Left lung (tissue), 10 donors: ENCODE data around the gene DLG4. TPM values are rescaled to one million over a fixed set of nuclear protein-coding genes. Genes with fewer than 3 reads are reported as not detected.

Experiments used
- ATAC-seq: fragments of 200-7000 bp; cut with Tn5 transposase; one replicate; pipeline ENCODE4 v1.9.1; 2020; ENCODE audit warnings: moderate library complexity
- DNase-seq, 4 donors: peaks; one replicate each; pipeline ENCODE4 v3.0.0-alpha.2; 2013 to 2020
- H3K27ac ChIP-seq, 2 donors: fragments of 200-600 bp; sonication (generic) in 1 of 2; one replicate each; pipeline versions ENCODE4 v1.5.0 to v1.8.0; 2020 to 2021
- H3K27me3 ChIP-seq, 2 donors: fragments of 200-600 bp; sonication (generic) in 1 of 2; one replicate each; pipeline versions ENCODE4 v1.5.0 to v1.8.0; 2020 to 2021
- H3K36me3 ChIP-seq, 2 donors: fragments of 200-600 bp; sonication (generic) in 1 of 2; one replicate each; pipeline versions ENCODE4 v1.5.0 to v1.8.0; 2020 to 2021
- H3K4me1 ChIP-seq, 2 donors: fragments of 200-600 bp; one replicate each; pipeline ENCODE4 v1.8.0; 2021
- H3K4me3 ChIP-seq, 2 donors: fragments of 200-600 bp; sonication (generic) in 1 of 2; one replicate each; pipeline versions ENCODE4 v1.5.0 to v1.8.0; 2020 to 2021; ENCODE audit warnings: mild to moderate bottlenecking in 1 of 2
- H3K9me3 ChIP-seq, 2 donors: fragments of 200-600 bp; sonication (generic) in 1 of 2; one replicate each; pipeline versions ENCODE4 v1.5.0 to v1.8.0; 2020 to 2021
- CTCF ChIP-seq, 2 donors: fragments of 200-600 bp; sonication (generic) in 1 of 2; IDR thresholded peaks; one replicate each; pipeline versions ENCODE4 v1.5.0 to v1.8.0; 2021; ENCODE audit warnings: antibody characterized with exemption in 2 of 2
- intact Hi-C, 2 donors: fragments of 100-400 bp; cut with DNase I; formaldehyde crosslinking; loops; one replicate each; pipeline versions ENCODE4 v1.11.2 to v1.14.2; 2022
- polyA plus RNA-seq, 6 donors: library from polyadenylated mRNA; unstranded; fragments of 120-200 nt; gene quantifications; one replicate each; pipeline ENCODE4 v1.2.1, GENCODE V29; 2013; ENCODE audit not compliant: insufficient read length in 6 of 6
- total RNA-seq, 2 donors: library from RNA; stranded (reverse); fragmentation: NEBNext Ultra II Directional; extraction: Animal tissue kit (Norgen Biotek cat#: 25700); gene quantifications; one replicate each; pipeline ENCODE4 v1.2.1, GENCODE V29; 2021
- donor health status: DM: no; HTN: yes; CAD: no.
- donor health status: DM: no; HTN: no; CAD: no.

DLG4 gene
- total and polyA plus RNA-seq, 8 donors, result 25.9 to 60.0 (median 45.1) TPM

GRCh38 chr17:7205561-7205960 is 14.1 kb downstream of the DLG4 start:
- Histone ChIP-seq H3K4me1 (peaks cover 0 to 11% of the 10 kb centered on the region in 2 donors), H3K9me3 (no peaks in the 10 kb centered on the region), H3K27me3 (no peaks in the 10 kb centered on the region), H3K4me3 (peak overlapping the region; percentile 43 to 53), H3K27ac (peak overlapping the region in 1 of 2 donors; percentile 41), H3K36me3 (peaks cover 0 to 29% of the 10 kb centered on the region in 2 donors)
- TF ChIP-seq CTCF (IDR thresholded peaks at IDR 0.05), result no peak
- intact Hi-C loops, result no loop called here
- ATAC-seq (no peak), DNase-seq (no peak)

GRCh38 chr17:7204828-7205461 is 14.7 kb downstream of the DLG4 start:
- peak overlapping the region; percentile 43 to 53 for H3K4me3 ChIP-seq
- DNase-seq, result peak; percentile 82 to 95 (median 88)
- ATAC-seq, result peak; percentile 91
- peak overlapping the region; percentile 19 to 41 for H3K27ac ChIP-seq
- H3K36me3 ChIP-seq, result peaks cover 0 to 29% of the 10 kb centered on the region in 2 donors
- no peak for TF ChIP-seq CTCF (IDR thresholded peaks at IDR 0.05)
- intact Hi-C loops, result no loop called here
- no peaks in the 10 kb centered on the region for H3K9me3 ChIP-seq
- peaks cover 0 to 11% of the 10 kb centered on the region in 2 donors for H3K4me1 ChIP-seq
- H3K27me3 ChIP-seq, result no peaks in the 10 kb centered on the region

DNA sequence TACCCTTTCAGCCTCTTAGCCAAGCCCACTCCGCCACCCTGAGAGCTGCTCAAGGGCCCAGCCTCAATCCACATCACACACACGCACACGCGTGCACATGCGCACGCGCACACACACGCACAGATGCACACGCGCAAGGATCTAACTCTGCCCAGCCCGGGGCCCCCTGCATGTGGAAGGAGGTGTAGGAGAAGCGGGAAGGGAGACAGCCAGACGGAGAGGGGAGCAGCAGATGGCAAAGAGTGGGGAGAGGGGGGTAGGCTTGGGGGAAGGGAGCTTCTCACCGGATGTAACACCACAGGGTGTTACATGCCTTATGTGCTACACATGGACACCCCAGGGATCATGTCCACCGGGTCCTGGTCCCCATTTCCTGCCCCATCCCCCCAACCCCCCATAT is 15.3 kb downstream of the DLG4 start:
- peak overlapping the region in 1 of 2 donors; percentile 43 for H3K4me3 ChIP-seq
- peaks cover 0 to 29% of the 10 kb centered on the region in 2 donors for H3K36me3 ChIP-seq
- no peak for TF ChIP-seq CTCF (IDR thresholded peaks at IDR 0.05)
- no peaks in the 10 kb centered on the region for H3K27me3 ChIP-seq
- peaks cover 0 to 11% of the 10 kb centered on the region in 2 donors for H3K4me1 ChIP-seq
- no peaks in the 10 kb centered on the region for H3K9me3 ChIP-seq
- intact Hi-C loops, result no loop called here
- peak; percentile 3 for ATAC-seq
- no peak for DNase-seq
- H3K27ac ChIP-seq, result peak overlapping the region in 1 of 2 donors; percentile 41

DNA sequence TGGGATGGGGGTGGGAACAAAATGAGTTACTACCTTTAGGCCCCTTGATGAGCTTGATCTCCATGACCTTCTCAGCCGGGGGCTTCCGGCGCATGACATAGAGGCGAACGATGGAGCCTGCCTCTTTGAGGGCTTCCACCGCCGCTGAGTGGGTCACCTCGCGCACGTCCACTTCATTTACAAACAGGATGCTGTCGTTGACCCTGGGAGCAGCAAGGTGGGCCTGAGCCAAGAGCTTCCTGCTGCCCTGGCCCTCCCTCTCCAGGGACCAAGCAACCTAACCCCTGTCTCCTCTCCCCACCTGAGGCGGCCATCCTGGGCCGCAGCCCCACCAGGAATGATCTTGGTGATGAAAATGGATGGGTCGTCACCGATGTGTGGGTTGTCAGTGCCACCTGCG is 16.2 kb downstream of the DLG4 start:
- TF ChIP-seq CTCF (IDR thresholded peaks at IDR 0.05), result no peak
- ATAC-seq, result no peak
- intact Hi-C loops, result no loop called here
- H3K9me3 ChIP-seq, result no peaks in the 10 kb centered on the region
- no peaks in the 10 kb centered on the region for H3K27me3 ChIP-seq
- peaks cover 0 to 11% of the 10 kb centered on the region in 2 donors for H3K4me1 ChIP-seq
- H3K36me3 ChIP-seq, result peaks cover 0 to 29% of the 10 kb centered on the region in 2 donors
- H3K27ac ChIP-seq, result no peak overlapping the region
- DNase-seq, result no peak
- no peak overlapping the region for H3K4me3 ChIP-seq

- no peaks in the 10 kb centered on the region for H3K4me1 ChIP-seq
- intact Hi-C loops, result no loop called here
- ATAC-seq, result no peak
These were observed 22.8 kb downstream of the DLG4 start for GRCh38 chr17:7196651-7197401.

More at GRCh38 chr17:7196651-7197401, 22.8 kb downstream of the DLG4 start:
- Histone ChIP-seq H3K27me3 (no peaks in the 10 kb centered on the region), H3K4me3 (no peak overlapping the region), H3K27ac (no peak overlapping the region), H3K36me3 (peaks cover 0 to 62% of the 10 kb centered on the region in 2 donors), H3K9me3 (no peaks in the 10 kb centered on the region)
- no peak for DNase-seq
- no peak for TF ChIP-seq CTCF (IDR thresholded peaks at IDR 0.05)
